Measurements from ENCODE around the gene CLCA1. TPM values are rescaled to one million over a fixed set of nuclear protein-coding genes. Genes with fewer than 3 reads are reported as not detected.

CLCA1 gene
- total RNA-seq, 1 experiment from 2014 or later: not detected

DNA sequence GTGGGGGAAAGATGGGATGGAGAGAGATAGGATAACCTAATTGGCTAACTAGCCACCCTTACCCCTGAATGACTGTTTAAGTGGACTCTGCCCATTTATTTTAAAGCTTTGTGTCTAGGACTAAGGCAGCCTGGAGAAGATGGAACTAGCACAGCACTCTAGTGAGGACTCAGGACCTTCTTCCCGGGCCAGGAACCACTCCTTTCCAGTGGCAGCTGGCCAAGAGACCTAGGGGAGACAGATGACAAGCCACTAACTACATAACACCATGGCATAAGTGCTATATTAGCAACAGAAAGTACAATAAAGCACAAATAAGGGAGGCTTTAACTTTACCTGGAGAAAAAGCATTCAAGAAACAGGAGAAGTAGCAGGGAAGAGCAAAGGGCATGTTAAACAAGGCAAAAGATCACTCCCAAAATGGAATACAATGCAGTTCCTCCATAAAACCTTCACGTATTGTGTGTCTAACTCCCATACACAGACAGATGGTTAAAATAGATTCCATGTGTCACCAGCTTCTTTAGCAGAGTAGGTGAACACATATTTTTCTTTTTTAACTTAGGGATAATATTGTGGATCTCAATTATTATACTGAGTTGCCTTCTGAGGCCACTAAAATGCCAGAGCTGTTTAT is 20.6 kb downstream of the CLCA1 start:
- Histone ChIP-seq H3K27me3 (ENCODE audit: insufficient read depth, low read length) (no peaks in the 10 kb centered on the region), H2AK5ac (ENCODE audit: insufficient read length, low read length) (no peak overlapping the region), H4K91ac (ENCODE audit: insufficient read length, low read depth, low read length) (no peak overlapping the region), H2BK120ac (ENCODE audit: low read depth, low read length, poor library complexity, severe bottlenecking) (no peak overlapping the region), H3K79me1 (ENCODE audit: insufficient read depth, low read depth, low read length, poor library complexity, severe bottlenecking) (no peaks in the 10 kb centered on the region), H3K27ac (ENCODE audit: insufficient read length, low read depth, low read length) (no peak overlapping the region), H3K9ac (ENCODE audit: extremely low read depth, insufficient read length, low read length) (no peak overlapping the region), H2BK12ac (ENCODE audit: insufficient read length, low read depth, low read length) (no peak overlapping the region), H3T11ph (ENCODE audit: low read length) (no peak overlapping the region), H3K56ac (ENCODE audit: insufficient read length, low read depth, low read length) (no peak overlapping the region), H3K79me2 (ENCODE audit: insufficient read depth, low read length) (no peaks in the 10 kb centered on the region), H3K18ac (ENCODE audit: insufficient read length, low read depth, low read length) (no peak overlapping the region), H3K23ac (ENCODE audit: insufficient read length, low read depth, low read length) (no peak overlapping the region), H2BK15ac (ENCODE audit: low read depth, low read length) (no peak overlapping the region), H3K23me2 (ENCODE audit: insufficient read length, low read depth, low read length, poor library complexity, severe bottlenecking) (peaks cover 2% of the 10 kb centered on the region), H3K14ac (ENCODE audit: insufficient read depth, low read length) (no peak overlapping the region), H2BK20ac (ENCODE audit: low read depth, low read length, poor library complexity, severe bottlenecking) (no peak overlapping the region), H3K4me2 (ENCODE audit: insufficient read depth, insufficient read length, low read length) (no peak overlapping the region), H4K20me1 (ENCODE audit: control insufficient read depth, insufficient read depth, insufficient read length) (no peaks in the 10 kb centered on the region), H3K4ac (ENCODE audit: low read depth, low read length) (no peak overlapping the region), H4K5ac (ENCODE audit: insufficient read length, low read depth, low read length) (no peak overlapping the region), H3K9me3 (ENCODE audit: control insufficient read depth, low read depth, low read length) (no peaks in the 10 kb centered on the region), H2AFZ (ENCODE audit: low read length) (no peak overlapping the region), H4K8ac (replicated peaks; ENCODE audit: insufficient read length, low read depth, low read length) (no peak overlapping the region), H2BK5ac (ENCODE audit: insufficient read length, low read length) (no peak overlapping the region), H3K4me1 (ENCODE audit: insufficient read depth, low read length) (no peaks in the 10 kb centered on the region; the same call in 1 of the 2 replicates)
- H3K27ac Mint-ChIP-seq: no peak overlapping the region
- peaks cover 13 to 15% of the 10 kb centered on the region in 2 experiments for H3K4me1 Mint-ChIP-seq
- no peaks in the 10 kb centered on the region for H3K27me3 Mint-ChIP-seq (ENCODE audit: low read depth)
- no peak for DNase-seq
- no peaks in the 10 kb centered on the region; a peak in 1 of 5 replicates for H3K9me3 Mint-ChIP-seq
- H3K4me3 Mint-ChIP-seq: no peak overlapping the region
- TF ChIP-seq, protein P1, sequence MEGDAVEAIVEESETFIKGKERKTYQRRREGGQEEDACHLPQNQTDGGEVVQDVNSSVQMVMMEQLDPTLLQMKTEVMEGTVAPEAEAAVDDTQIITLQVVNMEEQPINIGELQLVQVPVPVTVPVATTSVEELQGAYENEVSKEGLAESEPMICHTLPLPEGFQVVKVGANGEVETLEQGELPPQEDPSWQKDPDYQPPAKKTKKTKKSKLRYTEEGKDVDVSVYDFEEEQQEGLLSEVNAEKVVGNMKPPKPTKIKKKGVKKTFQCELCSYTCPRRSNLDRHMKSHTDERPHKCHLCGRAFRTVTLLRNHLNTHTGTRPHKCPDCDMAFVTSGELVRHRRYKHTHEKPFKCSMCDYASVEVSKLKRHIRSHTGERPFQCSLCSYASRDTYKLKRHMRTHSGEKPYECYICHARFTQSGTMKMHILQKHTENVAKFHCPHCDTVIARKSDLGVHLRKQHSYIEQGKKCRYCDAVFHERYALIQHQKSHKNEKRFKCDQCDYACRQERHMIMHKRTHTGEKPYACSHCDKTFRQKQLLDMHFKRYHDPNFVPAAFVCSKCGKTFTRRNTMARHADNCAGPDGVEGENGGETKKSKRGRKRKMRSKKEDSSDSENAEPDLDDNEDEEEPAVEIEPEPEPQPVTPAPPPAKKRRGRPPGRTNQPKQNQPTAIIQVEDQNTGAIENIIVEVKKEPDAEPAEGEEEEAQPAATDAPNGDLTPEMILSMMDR (conservative IDR thresholded peaks at IDR 0.05): no peak
- no CpG with 5 or more reads among the region's 2 CpGs for WGBS (ENCODE audit: extremely low coverage, insufficient read length, low lambda C conversion rate)
- no peaks in the 10 kb centered on the region for H3K36me3 Mint-ChIP-seq (ENCODE audit: insufficient read depth in 1 of 3, low read depth in 3 of 3)

All from H9 (cell line).